Neural cell (in vitro differentiated cells): ENCODE data around the gene RECK. TPM values are rescaled to one million over a fixed set of nuclear protein-coding genes. Genes with fewer than 3 reads are reported as not detected.
A peak's percentile ranks its signal among the peaks of the same experiment; 100 is the strongest.

Experiments
- H2AFZ ChIP-seq: fragments of 200-600, 300-800 bp; sonication (generic), shearing (Covaris generic); 2 replicates; pipeline ENCODE4 v1.6.0; 2014; ENCODE audit warnings: low read depth, mild to moderate bottlenecking, antibody characterized with exemption, low read length, moderate library complexity
- H3F3A ChIP-seq: fragments of 200-600 bp; shearing (Covaris generic); 2 replicates; pipeline ENCODE4 v1.6.1; 2016; ENCODE audit warnings: mild to moderate bottlenecking, moderate library complexity, mixed read lengths, antibody characterized with exemption, low read length; ENCODE audit not compliant: insufficient read depth, poor library complexity, severe bottlenecking
- H3K27ac ChIP-seq: fragments of 200-600, 300-800 bp; sonication (generic), shearing (Covaris generic); 2 replicates; pipeline ENCODE4 v1.5.1; 2014; ENCODE audit warnings: mild to moderate bottlenecking, low read length, moderate library complexity
- H3K27me3 ChIP-seq: fragments of 300-800, 200-600 bp; sonication (generic), shearing (Covaris generic); 2 replicates; pipeline ENCODE4 v1.6.0; 2014; ENCODE audit warnings: mild to moderate bottlenecking, low read depth, low read length, moderate library complexity; ENCODE audit not compliant: insufficient read depth
- H3K36me3 ChIP-seq: fragments of 300-800, 200-600 bp; sonication (generic), shearing (Covaris generic); 2 replicates; pipeline ENCODE4 v1.5.1; 2014; ENCODE audit warnings: mild to moderate bottlenecking, antibody characterized with exemption, low read length, moderate library complexity; ENCODE audit not compliant: insufficient read depth
- H3K4me2 ChIP-seq: fragments of 300-800, 200-600 bp; sonication (generic), shearing (Covaris generic); 2 replicates; pipeline ENCODE4 v1.6.0; 2014; ENCODE audit warnings: mild to moderate bottlenecking, low read length
- H3K4me3 ChIP-seq: fragments of 300-800, 200-600 bp; sonication (generic), shearing (Covaris generic); 2 replicates; pipeline ENCODE4 v1.5.1; 2014; ENCODE audit warnings: mild to moderate bottlenecking, low read length, moderate library complexity
- H3K79me2 ChIP-seq: fragments of 200-600 bp; shearing (Covaris generic); replicated peaks from 2 replicates; pipeline ENCODE4 v1.6.0; 2014; ENCODE audit warnings: mild to moderate bottlenecking, low read length, moderate library complexity; ENCODE audit not compliant: insufficient read depth
- H3K9ac ChIP-seq: fragments of 300-800, 200-600 bp; sonication (generic), shearing (Covaris generic); 2 replicates; pipeline ENCODE4 v1.6.1; 2016; ENCODE audit warnings: mild to moderate bottlenecking, low read length, mixed read lengths
- H3K9me2 ChIP-seq: fragments of 200-600 bp; shearing (Covaris generic); 2 replicates; pipeline ENCODE4 v1.6.1; 2016; ENCODE audit warnings: mild to moderate bottlenecking, low read length, mixed read lengths; ENCODE audit not compliant: insufficient read depth
- H3K9me3 ChIP-seq: fragments of 200-600, 300-800 bp; sonication (generic), shearing (Covaris generic); 2 replicates; pipeline ENCODE4 v1.6.1; 2016; ENCODE audit warnings: mild to moderate bottlenecking, mixed run types, low read length, moderate library complexity, mixed read lengths
- H4K20me1 ChIP-seq: fragments of 200-600 bp; shearing (Covaris generic); 2 replicates; pipeline ENCODE4 v1.6.1; 2016; ENCODE audit warnings: mild to moderate bottlenecking, mixed run types; ENCODE audit not compliant: insufficient read depth
- CTCF ChIP-seq: fragments of 450-650 bp; IDR thresholded peaks from 2 replicates; pipeline ENCODE4 v1.5.1; 2014; ENCODE audit warnings: antibody characterized with exemption, mild to moderate bottlenecking, moderate library complexity; ENCODE audit not compliant: poor library complexity, severe bottlenecking
- EP300 ChIP-seq: fragments of 450-650 bp; conservative IDR thresholded peaks from 2 replicates; pipeline ENCODE4 v1.6.1; 2014; ENCODE audit warnings: antibody characterized with exemption, mild to moderate bottlenecking, moderate library complexity; ENCODE audit not compliant: poor library complexity, severe bottlenecking
- EZH2 ChIP-seq: fragments of 200-600, 300-800 bp; shearing (Covaris generic), sonication (generic); IDR thresholded peaks from 2 replicates; pipeline ENCODE4 v1.6.1; 2014; ENCODE audit warnings: antibody characterized with exemption, low read length, borderline replicate concordance, mild to moderate bottlenecking; ENCODE audit not compliant: insufficient read depth, poor library complexity, severe bottlenecking
- MXI1 ChIP-seq: fragments of 450-650 bp; conservative IDR thresholded peaks from 2 replicates; pipeline ENCODE4 v1.6.1; 2014; ENCODE audit warnings: antibody characterized with exemption, mild to moderate bottlenecking; ENCODE audit not compliant: poor library complexity, severe bottlenecking
- POLR2AphosphoS5 ChIP-seq: IDR thresholded peaks from 2 replicates; pipeline ENCODE4 v1.6.1; 2012
- RAD21 ChIP-seq: fragments of 450-650 bp; conservative IDR thresholded peaks from 2 replicates; pipeline ENCODE4 v1.6.1; 2014; ENCODE audit warnings: antibody characterized with exemption, mild to moderate bottlenecking, moderate library complexity
- SMC3 ChIP-seq: fragments of 450-650 bp; conservative IDR thresholded peaks from 2 replicates; pipeline ENCODE4 v1.6.1; 2014; ENCODE audit warnings: antibody characterized with exemption, mild to moderate bottlenecking, moderate library complexity; ENCODE audit not compliant: poor library complexity
- TAF1 ChIP-seq: IDR thresholded peaks from 2 replicates; pipeline ENCODE4 v1.6.1; 2012; ENCODE audit warnings: low read depth
- polyA plus RNA-seq: library from polyadenylated mRNA; depleted of rRNA; stranded (reverse); fragments of >200 nt; gene quantifications from 2 replicates; pipeline ENCODE4 v1.2.3, GENCODE V29; 2014
- TF ChIP-seq, protein P1 (sequence below): IDR thresholded peaks from 2 replicates; pipeline ENCODE4 v1.6.1; 2012; ENCODE audit warnings: borderline replicate concordance

Gene RECK
- polyA plus RNA-seq, 1 donor from 2014 or later = 6.9 TPM

DNA sequence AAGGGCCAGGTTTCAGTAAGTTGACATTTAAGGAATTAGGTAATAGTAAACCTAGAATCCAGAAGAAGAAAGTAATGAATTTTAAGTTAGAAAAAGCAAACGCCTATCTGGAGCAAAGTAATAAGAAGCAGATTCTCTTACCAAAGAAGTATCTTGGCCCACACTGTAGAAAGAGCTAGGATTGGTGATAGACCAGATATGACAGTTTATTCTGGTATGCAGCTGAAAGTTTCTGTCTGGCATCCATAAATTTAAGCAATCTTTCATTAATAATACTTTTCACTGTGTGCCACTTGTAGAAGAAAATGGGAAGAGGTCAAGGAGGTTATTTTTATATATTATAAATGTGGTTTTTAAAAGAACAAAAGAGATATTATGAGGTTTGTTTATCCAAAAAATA is 3.0 kb downstream of the RECK start:
- H3F3A ChIP-seq = no peaks in the 10 kb centered on the region
- H3K36me3 ChIP-seq = no peaks in the 10 kb centered on the region
- H2AFZ ChIP-seq = no peak overlapping the region
- no peaks in the 10 kb centered on the region for H3K9me3 ChIP-seq
- no peak overlapping the region for H3K9ac ChIP-seq
- no peaks in the 10 kb centered on the region for H3K27me3 ChIP-seq
- peak overlapping the region; percentile 95 for H3K4me3 ChIP-seq
- H3K9me2 ChIP-seq = no peaks in the 10 kb centered on the region
- TF ChIP-seq RAD21 = no peak
- no peak for TF ChIP-seq CTCF
- H3K27ac ChIP-seq = no peak overlapping the region
- no peak overlapping the region for H3K4me2 ChIP-seq
- no peaks in the 10 kb centered on the region for H4K20me1 ChIP-seq
- H3K79me2 ChIP-seq = peaks cover 43% of the 10 kb centered on the region

- no peak overlapping the region for H3K27ac ChIP-seq
- no peaks in the 10 kb centered on the region for H3F3A ChIP-seq
- no peaks in the 10 kb centered on the region for H4K20me1 ChIP-seq
- no peak overlapping the region for H2AFZ ChIP-seq
- no peaks in the 10 kb centered on the region for H3K9me2 ChIP-seq
- H3K79me2 ChIP-seq = peaks cover 49% of the 10 kb centered on the region
- no peaks in the 10 kb centered on the region for H3K36me3 ChIP-seq
- no peak overlapping the region for H3K9ac ChIP-seq
- no peak for TF ChIP-seq SMC3
- TF ChIP-seq TAF1 = no peak
- TF ChIP-seq, protein P1, sequence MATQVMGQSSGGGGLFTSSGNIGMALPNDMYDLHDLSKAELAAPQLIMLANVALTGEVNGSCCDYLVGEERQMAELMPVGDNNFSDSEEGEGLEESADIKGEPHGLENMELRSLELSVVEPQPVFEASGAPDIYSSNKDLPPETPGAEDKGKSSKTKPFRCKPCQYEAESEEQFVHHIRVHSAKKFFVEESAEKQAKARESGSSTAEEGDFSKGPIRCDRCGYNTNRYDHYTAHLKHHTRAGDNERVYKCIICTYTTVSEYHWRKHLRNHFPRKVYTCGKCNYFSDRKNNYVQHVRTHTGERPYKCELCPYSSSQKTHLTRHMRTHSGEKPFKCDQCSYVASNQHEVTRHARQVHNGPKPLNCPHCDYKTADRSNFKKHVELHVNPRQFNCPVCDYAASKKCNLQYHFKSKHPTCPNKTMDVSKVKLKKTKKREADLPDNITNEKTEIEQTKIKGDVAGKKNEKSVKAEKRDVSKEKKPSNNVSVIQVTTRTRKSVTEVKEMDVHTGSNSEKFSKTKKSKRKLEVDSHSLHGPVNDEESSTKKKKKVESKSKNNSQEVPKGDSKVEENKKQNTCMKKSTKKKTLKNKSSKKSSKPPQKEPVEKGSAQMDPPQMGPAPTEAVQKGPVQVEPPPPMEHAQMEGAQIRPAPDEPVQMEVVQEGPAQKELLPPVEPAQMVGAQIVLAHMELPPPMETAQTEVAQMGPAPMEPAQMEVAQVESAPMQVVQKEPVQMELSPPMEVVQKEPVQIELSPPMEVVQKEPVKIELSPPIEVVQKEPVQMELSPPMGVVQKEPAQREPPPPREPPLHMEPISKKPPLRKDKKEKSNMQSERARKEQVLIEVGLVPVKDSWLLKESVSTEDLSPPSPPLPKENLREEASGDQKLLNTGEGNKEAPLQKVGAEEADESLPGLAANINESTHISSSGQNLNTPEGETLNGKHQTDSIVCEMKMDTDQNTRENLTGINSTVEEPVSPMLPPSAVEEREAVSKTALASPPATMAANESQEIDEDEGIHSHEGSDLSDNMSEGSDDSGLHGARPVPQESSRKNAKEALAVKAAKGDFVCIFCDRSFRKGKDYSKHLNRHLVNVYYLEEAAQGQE = no peak
- TF ChIP-seq MXI1 = no peak
- TF ChIP-seq EZH2 = no peak
- TF ChIP-seq POLR2AphosphoS5 = no peak
- no peak for TF ChIP-seq RAD21
- no peak for TF ChIP-seq EP300
- no peak for TF ChIP-seq CTCF
- H3K9me3 ChIP-seq = no peaks in the 10 kb centered on the region
- H3K27me3 ChIP-seq = no peaks in the 10 kb centered on the region
- no peak overlapping the region for H3K4me2 ChIP-seq
- no peak overlapping the region for H3K4me3 ChIP-seq
These were observed 3.7 kb downstream of the RECK start for GRCh38 chr9:36040271-36040925.
